ENCODE measurements around the gene CCNE1.
A peak's percentile ranks its signal among the peaks of the same experiment; 100 is the strongest.
"Not testable (repeated sequence)": the region's sequence is repeated elsewhere in the genome, so short reads cannot be mapped to it uniquely, and the experiment has no call there.

CCNE1 gene

DNA sequence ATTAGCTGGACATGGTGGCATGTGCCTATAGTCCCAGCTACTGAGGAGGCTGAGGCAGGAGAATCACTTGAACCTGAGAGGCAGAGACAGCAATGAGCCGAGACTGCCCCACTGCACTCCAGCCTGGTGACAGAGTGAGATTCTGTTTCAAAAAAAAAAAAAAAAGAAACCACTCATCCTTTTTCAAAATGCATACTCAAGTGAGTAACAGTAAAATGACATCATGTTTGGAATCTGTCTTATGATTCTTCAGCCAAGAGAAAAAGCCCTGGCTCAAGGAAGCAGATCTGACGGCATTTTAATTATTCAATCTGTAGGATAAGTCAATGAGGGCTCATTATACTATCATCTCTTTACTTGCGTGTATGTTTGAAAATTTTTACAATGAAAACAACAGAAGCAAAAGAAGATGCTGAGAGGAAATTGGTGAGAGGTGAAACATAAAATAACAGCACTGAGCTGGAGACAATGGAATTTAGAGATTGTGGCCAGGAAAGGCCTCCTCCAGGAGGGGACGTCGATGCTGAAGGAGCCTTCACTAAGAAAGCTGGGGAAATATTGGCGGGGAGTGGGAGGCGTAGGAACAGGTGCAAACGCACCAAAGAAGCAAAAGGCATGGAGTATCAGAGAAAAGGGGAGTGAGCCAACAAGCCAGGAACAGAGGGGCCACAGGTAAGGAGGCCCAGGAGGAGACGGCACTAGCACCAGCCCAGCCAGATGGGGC, 12.9 kb upstream of the CCNE1 start:
- peak; percentile 17 for DNase-seq (ENCODE audit: low read depth)
- TF ChIP-seq, protein P1, sequence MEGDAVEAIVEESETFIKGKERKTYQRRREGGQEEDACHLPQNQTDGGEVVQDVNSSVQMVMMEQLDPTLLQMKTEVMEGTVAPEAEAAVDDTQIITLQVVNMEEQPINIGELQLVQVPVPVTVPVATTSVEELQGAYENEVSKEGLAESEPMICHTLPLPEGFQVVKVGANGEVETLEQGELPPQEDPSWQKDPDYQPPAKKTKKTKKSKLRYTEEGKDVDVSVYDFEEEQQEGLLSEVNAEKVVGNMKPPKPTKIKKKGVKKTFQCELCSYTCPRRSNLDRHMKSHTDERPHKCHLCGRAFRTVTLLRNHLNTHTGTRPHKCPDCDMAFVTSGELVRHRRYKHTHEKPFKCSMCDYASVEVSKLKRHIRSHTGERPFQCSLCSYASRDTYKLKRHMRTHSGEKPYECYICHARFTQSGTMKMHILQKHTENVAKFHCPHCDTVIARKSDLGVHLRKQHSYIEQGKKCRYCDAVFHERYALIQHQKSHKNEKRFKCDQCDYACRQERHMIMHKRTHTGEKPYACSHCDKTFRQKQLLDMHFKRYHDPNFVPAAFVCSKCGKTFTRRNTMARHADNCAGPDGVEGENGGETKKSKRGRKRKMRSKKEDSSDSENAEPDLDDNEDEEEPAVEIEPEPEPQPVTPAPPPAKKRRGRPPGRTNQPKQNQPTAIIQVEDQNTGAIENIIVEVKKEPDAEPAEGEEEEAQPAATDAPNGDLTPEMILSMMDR (IDR thresholded peaks at IDR 0.05; ENCODE audit: low read length, missing control alignments), result no peak
- H3K4me3 ChIP-seq (replicated peaks; ENCODE audit: low read depth, low read length), result no peak overlapping the region

DNA sequence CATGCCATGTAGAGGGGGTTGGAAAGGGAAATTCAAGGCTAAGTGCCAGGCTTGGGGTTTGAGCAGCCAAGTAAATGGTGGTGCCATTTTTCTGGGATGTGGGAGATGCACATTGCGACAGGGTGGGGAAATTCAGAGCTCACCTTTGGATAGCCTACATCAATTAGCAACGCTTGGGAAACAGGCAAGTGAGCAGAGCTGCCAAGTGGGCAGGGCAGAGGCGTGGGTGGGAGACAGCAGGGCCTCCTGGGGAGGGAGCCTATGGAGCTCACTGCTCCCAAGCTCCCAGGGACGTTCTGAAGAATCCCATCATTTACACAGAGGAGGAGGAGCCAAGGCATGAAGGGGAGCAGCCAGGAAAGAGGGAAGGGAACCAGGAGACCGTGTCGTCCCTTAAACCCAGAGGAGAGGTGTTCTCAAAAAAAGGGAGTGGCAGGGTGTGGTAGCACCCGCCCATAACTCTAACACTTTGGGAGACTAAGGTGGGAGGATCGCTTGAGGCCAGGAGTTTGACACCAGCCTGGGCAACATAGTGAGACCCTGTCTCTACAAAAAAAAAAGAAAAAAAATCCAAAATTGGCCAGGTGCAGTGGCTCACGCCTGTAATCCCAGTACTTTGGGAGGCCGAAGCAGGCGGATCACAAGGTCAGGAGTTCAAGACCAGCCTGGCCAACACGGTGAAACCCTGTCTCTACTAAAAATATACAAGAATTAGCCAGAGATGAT, 11.5 kb upstream of the CCNE1 start:
- H3K4me3 ChIP-seq (replicated peaks; ENCODE audit: low read depth, low read length), result no peak overlapping the region
- TF ChIP-seq, protein P1 (IDR thresholded peaks at IDR 0.05; ENCODE audit: low read length, missing control alignments), result no peak
- no peak for DNase-seq (ENCODE audit: low read depth)

DNA sequence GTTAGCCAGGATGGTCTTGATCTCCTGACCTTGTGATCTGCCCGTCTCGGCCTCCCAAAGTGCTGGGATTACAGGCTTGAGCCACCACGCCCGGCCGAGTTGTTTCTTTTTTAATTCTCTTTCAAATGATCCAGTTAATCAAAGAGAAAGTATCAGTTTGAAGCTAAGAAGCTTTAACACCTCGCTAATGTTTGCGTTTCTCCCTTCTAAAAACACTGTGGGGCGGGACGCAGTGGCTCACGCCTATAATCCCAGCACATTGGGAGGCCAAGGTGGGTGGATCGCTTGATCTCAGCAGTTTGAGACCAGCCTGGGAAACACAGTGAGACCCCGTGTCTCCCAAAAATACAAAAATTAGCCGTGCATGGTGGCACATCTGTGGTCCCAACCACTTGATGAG, 7.8 kb upstream of the CCNE1 start:
- DNase-seq (ENCODE audit: low read depth); H3K4me3 ChIP-seq (replicated peaks; ENCODE audit: low read depth, low read length): not testable (repeated sequence)

DNA sequence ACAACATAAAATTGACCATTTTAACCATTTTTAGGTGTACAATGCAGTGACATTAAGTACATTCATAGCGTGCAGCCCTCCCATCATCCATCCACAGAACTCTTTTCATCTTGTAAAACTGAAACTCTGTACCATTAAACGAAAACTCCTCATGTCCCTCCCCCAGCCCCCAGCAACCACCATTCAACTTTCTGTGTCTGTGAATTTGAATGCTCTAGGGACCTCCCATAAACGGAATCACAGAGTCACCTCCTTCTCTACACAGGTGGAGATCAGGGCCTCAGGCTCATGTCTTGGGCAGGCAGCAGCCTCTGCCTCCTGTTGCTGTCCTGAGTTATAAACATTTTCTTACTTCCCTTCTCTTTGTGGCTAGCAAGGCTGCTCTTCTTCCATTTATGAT, 7.3 kb upstream of the CCNE1 start:
- TF ChIP-seq, protein P1 (IDR thresholded peaks at IDR 0.05; ENCODE audit: low read length, missing control alignments), result no peak
- H3K4me3 ChIP-seq (replicated peaks; ENCODE audit: low read depth, low read length), result no peak overlapping the region
- no peak for DNase-seq (ENCODE audit: low read depth)

DNA sequence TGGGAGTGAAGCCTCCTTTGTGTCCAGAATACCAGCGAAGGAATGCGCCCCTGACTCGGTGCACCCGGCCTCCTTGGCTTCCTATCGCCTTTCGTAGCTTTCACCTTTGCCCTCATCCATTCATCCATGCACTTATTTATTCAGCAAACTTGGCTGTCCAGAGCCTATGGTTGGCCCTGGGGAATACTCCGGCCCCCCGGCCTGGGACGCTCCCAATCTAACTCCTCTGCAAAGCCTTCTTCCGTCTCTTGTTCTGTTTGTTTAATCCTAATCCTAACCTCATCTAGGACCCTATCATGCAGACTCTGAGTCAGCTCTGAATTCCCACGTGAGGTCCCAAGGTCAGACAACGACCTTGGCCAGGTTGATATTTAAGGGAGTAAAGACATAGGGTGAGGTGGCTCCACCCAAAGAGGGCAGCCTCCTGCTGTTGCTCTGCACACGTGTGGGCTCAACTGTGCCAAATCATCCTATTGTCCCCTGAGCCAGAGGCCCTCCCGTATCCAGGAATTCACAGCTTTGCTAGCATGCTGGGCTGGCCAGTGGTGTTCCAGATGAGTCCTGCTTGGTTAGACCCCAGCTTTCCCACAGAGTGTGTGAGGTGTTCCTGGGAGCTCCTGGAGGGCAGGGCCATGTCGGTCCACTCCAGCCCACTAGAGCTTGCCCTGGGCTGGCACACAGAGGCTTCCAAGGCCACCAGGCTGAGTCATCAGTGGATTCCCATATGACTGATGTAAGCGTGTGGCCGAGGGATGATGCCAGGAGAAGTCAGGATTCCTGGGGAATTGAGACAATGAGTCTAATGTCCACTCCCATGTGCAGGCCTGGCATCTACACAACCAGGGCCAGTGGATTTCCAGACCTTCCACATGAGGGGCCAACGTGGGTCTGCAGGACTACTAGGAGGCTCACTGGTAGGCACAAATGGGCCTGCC, 6.5 kb upstream of the CCNE1 start:
- DNase-seq (ENCODE audit: low read depth), result no peak
- TF ChIP-seq, protein P1 (IDR thresholded peaks at IDR 0.05; ENCODE audit: low read length, missing control alignments), result no peak
- no peak overlapping the region for H3K4me3 ChIP-seq (replicated peaks; ENCODE audit: low read depth, low read length)

DNA sequence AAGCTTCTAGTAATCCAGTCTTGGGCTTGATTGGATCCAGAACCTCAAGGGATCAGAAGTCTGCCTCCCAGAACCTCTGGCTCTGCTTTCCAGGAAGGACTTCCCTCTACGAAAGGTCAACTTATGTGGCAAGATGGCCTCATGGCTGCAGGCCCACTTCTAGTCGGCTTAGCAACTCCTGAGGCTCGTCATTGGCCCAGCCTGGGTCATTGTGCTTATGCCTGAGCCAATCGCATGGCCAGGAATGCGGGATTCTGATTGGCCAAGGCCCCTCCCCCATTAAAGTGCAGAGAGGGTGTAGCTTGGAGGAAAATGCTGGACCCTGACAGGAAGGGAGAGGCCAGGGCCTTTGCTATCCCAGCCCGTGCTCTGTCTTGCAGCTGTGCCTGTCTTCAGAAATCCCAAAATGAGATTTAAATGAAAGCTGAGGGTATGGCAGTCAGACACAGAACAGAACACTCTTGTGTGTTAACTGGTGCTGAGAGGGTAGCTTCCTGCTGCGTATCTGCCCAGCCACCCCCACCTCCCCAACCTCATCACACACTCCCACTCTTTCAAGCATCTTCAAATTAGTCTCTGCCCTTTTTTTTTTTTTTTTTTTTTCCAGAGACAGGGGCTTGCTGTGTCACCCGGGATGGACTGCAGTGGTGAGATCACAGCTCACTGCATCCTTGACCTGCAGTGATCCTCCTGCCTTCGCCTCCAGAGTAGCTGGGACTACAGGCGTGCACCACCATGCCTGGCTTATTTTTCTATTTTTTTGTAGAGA, 5.5 kb upstream of the CCNE1 start:
- TF ChIP-seq, protein P1 (IDR thresholded peaks at IDR 0.05; ENCODE audit: low read length, missing control alignments), result no peak
- H3K4me3 ChIP-seq (replicated peaks; ENCODE audit: low read depth, low read length), result no peak overlapping the region
- peak; percentile 69 for DNase-seq (ENCODE audit: low read depth)
